ES-I3 (cell line): ENCODE data around the gene ZFC3H1.

Experiments
- H3K36me3 ChIP-seq: 2 replicates; pipeline ENCODE4 v1.6.1; 2013; ENCODE audit warnings: mild to moderate bottlenecking, low read length, control low read depth, moderate library complexity; ENCODE audit not compliant: insufficient read depth
- H3K4me1 ChIP-seq: 2 replicates; pipeline ENCODE4 v1.6.1; 2013; ENCODE audit warnings: mild to moderate bottlenecking, control low read depth, low read length; ENCODE audit not compliant: insufficient read depth
- H3K9ac ChIP-seq: 2 replicates; pipeline ENCODE4 v1.6.1; 2013; ENCODE audit warnings: low read depth, mild to moderate bottlenecking, low read length, moderate library complexity
- H3K9me3 ChIP-seq: 2 replicates; pipeline ENCODE4 v1.6.1; 2013; ENCODE audit warnings: mild to moderate bottlenecking, low read length, moderate library complexity; ENCODE audit not compliant: control insufficient read depth, insufficient read depth

ZFC3H1 gene

GRCh38 chr12:71656740-71657139 lies 6.9 kb downstream of the ZFC3H1 start:
- Histone ChIP-seq H3K4me1 (no peaks in the 10 kb centered on the region), H3K36me3 (peaks cover 14% of the 10 kb centered on the region), H3K9me3 (peaks cover 9% of the 10 kb centered on the region; the same call in 1 of the 2 replicates), H3K9ac (no peak overlapping the region)

GRCh38 chr12:71655907-71656306 lies 7.7 kb downstream of the ZFC3H1 start:
- Histone ChIP-seq H3K9ac (no peak overlapping the region), H3K36me3 (peaks cover 14% of the 10 kb centered on the region)

GRCh38 chr12:71655495-71655894 lies 8.2 kb downstream of the ZFC3H1 start:
- H3K36me3 ChIP-seq: peaks cover 14% of the 10 kb centered on the region
- no peak overlapping the region for H3K9ac ChIP-seq
- no peaks in the 10 kb centered on the region for H3K4me1 ChIP-seq
- H3K9me3 ChIP-seq: peaks cover 9% of the 10 kb centered on the region; the same call in 1 of the 2 replicates

More at GRCh38 chr12:71655907-71656306, 7.7 kb downstream of the ZFC3H1 start:
- peaks cover 9% of the 10 kb centered on the region; the same call in 1 of the 2 replicates for H3K9me3 ChIP-seq
- no peaks in the 10 kb centered on the region for H3K4me1 ChIP-seq

GRCh38 chr12:71654200-71654599 lies 9.4 kb downstream of the ZFC3H1 start:
- Histone ChIP-seq H3K9ac (no peak overlapping the region), H3K4me1 (no peaks in the 10 kb centered on the region), H3K36me3 (peaks cover 14% of the 10 kb centered on the region), H3K9me3 (peaks cover 9% of the 10 kb centered on the region; the same call in 1 of the 2 replicates)

GRCh38 chr12:71653137-71653536 lies 10.5 kb downstream of the ZFC3H1 start:
- no peaks in the 10 kb centered on the region for H3K4me1 ChIP-seq
- H3K9me3 ChIP-seq: peaks cover 9% of the 10 kb centered on the region; the same call in 1 of the 2 replicates
- H3K9ac ChIP-seq: no peak overlapping the region
- H3K36me3 ChIP-seq: peaks cover 10% of the 10 kb centered on the region

- Histone ChIP-seq H3K9me3 (peaks cover 9% of the 10 kb centered on the region; the same call in 1 of the 2 replicates), H3K36me3 (peaks cover 10% of the 10 kb centered on the region)
Observed at GRCh38 chr12:71652656-71653055, 11.0 kb downstream of the ZFC3H1 start.

GRCh38 chr12:71649401-71649800 lies 14.2 kb downstream of the ZFC3H1 start:
- Histone ChIP-seq H3K9me3 (peaks cover 5% of the 10 kb centered on the region; the same call in 1 of the 2 replicates), H3K9ac (no peak overlapping the region), H3K4me1 (no peaks in the 10 kb centered on the region), H3K36me3 (peaks cover 14% of the 10 kb centered on the region)

More at GRCh38 chr12:71652656-71653055, 11.0 kb downstream of the ZFC3H1 start:
- no peaks in the 10 kb centered on the region for H3K4me1 ChIP-seq
- H3K9ac ChIP-seq: no peak overlapping the region

- Histone ChIP-seq H3K9ac (no peak overlapping the region), H3K4me1 (no peaks in the 10 kb centered on the region), H3K36me3 (peaks cover 9% of the 10 kb centered on the region), H3K9me3 (peaks cover 4% of the 10 kb centered on the region; the same call in 1 of the 2 replicates)
Observed at GRCh38 chr12:71648537-71648936, 15.1 kb downstream of the ZFC3H1 start.

GRCh38 chr12:71646512-71646911 lies 17.1 kb downstream of the ZFC3H1 start:
- Histone ChIP-seq H3K36me3 (peaks cover 4% of the 10 kb centered on the region), H3K9ac (no peak overlapping the region), H3K9me3 (no peaks in the 10 kb centered on the region), H3K4me1 (no peaks in the 10 kb centered on the region)

GRCh38 chr12:71645268-71645667 lies 18.4 kb downstream of the ZFC3H1 start:
- peaks cover 8% of the 10 kb centered on the region for H3K36me3 ChIP-seq
- H3K9ac ChIP-seq: no peak overlapping the region
- H3K9me3 ChIP-seq: no peaks in the 10 kb centered on the region
- no peaks in the 10 kb centered on the region for H3K4me1 ChIP-seq

GRCh38 chr12:71642264-71642663 lies 21.4 kb downstream of the ZFC3H1 start:
- no peak overlapping the region for H3K9ac ChIP-seq
- peaks cover 8% of the 10 kb centered on the region for H3K36me3 ChIP-seq
- H3K4me1 ChIP-seq: no peaks in the 10 kb centered on the region
- no peaks in the 10 kb centered on the region for H3K9me3 ChIP-seq

GRCh38 chr12:71641390-71641789 lies 22.3 kb downstream of the ZFC3H1 start:
- no peak overlapping the region for H3K9ac ChIP-seq
- no peaks in the 10 kb centered on the region for H3K9me3 ChIP-seq
- H3K4me1 ChIP-seq: no peaks in the 10 kb centered on the region
- peaks cover 10% of the 10 kb centered on the region for H3K36me3 ChIP-seq

- Histone ChIP-seq H3K9ac (no peak overlapping the region), H3K36me3 (peaks cover 11% of the 10 kb centered on the region), H3K4me1 (no peaks in the 10 kb centered on the region)
Observed at GRCh38 chr12:71640316-71640715, 23.3 kb downstream of the ZFC3H1 start.

GRCh38 chr12:71639341-71639760 lies 24.3 kb downstream of the ZFC3H1 start:
- Histone ChIP-seq H3K9ac (no peak overlapping the region), H3K9me3 (no peaks in the 10 kb centered on the region), H3K36me3 (peaks cover 15% of the 10 kb centered on the region), H3K4me1 (no peaks in the 10 kb centered on the region)

More at GRCh38 chr12:71640316-71640715, 23.3 kb downstream of the ZFC3H1 start:
- no peaks in the 10 kb centered on the region for H3K9me3 ChIP-seq

GRCh38 chr12:71638499-71638898 lies 25.1 kb downstream of the ZFC3H1 start:
- H3K9ac ChIP-seq: no peak overlapping the region
- H3K4me1 ChIP-seq: no peaks in the 10 kb centered on the region
- H3K36me3 ChIP-seq: peaks cover 19% of the 10 kb centered on the region
- no peaks in the 10 kb centered on the region for H3K9me3 ChIP-seq
